ENCODE data around the gene ZNF263. TPM values are rescaled to one million over a fixed set of nuclear protein-coding genes. Genes with fewer than 3 reads are reported as not detected.

Gene ZNF263
- 10 to 100 TPM; 39.8 to 65.5 (median 51.6) TPM for polyA plus RNA-seq (ENCODE audit: low read depth in 6 of 6)

- H3K4me3 Mint-ChIP-seq, result peak within 1 kb of the TSS; percentile 88 to 98 (median 96)
- H3K4me1 Mint-ChIP-seq, result peaks cover 29 to 43% (median 32%) of the 10 kb centered on the region in 3 donors
- DNase-seq (peak; percentile 93), ATAC-seq (ENCODE audit: low read depth in 2 of 2) (peak; percentile 84 to 86)
- no peaks in the 10 kb centered on the region for H3K27me3 Mint-ChIP-seq
- peaks cover under 1 to 4% of the 10 kb centered on the region in 2 donors for H3K36me3 Mint-ChIP-seq
- peaks cover 0 to 4% (median 0%) of the 10 kb centered on the region in 7 donors for H3K9me3 Mint-ChIP-seq
- peak within 1 kb of the TSS; percentile 97 to 99 (median 99) for H3K27ac Mint-ChIP-seq
Measured at GRCh38 chr16:3282730-3283542, at the start of gene ZNF263. Gene ZNF263 (plus strand): TSS chr16:3283491. CDS start chr16:3283819, 328 bp downstream.

- peak overlapping the region; percentile 90 to 99 (median 98) for H3K27ac Mint-ChIP-seq
- ATAC-seq (ENCODE audit: low read depth in 2 of 2) (no peak), DNase-seq (no peak)
- peaks cover 0 to 18% (median 9%) of the 10 kb centered on the region in 7 donors for H3K9me3 Mint-ChIP-seq
- H3K4me1 Mint-ChIP-seq, result peaks cover 23 to 29% (median 26%) of the 10 kb centered on the region in 3 donors
- no peaks in the 10 kb centered on the region for H3K27me3 Mint-ChIP-seq
- peak overlapping the region; percentile 92 to 98 (median 97) for H3K4me3 Mint-ChIP-seq
- H3K36me3 Mint-ChIP-seq, result peaks cover 25 to 32% of the 10 kb centered on the region in 2 donors
Measured at GRCh38 chr16:3234543-3234856, 48.8 kb upstream of the ZNF263 start.

- Mint-ChIP-seq H3K9me3 (peaks cover 0 to 16% (median 8%) of the 10 kb centered on the region in 7 donors), H3K4me3 (peak within 1 kb of the TSS; percentile 92 to 98 (median 97)), H3K27ac (peak within 1 kb of the TSS; percentile 95 to 99 (median 98)), H3K4me1 (peaks cover 23 to 29% (median 26%) of the 10 kb centered on the region in 3 donors), H3K27me3 (peaks cover 0 to 3% (median 0%) of the 10 kb centered on the region in 3 donors), H3K36me3 (peaks cover 23 to 28% of the 10 kb centered on the region in 2 donors)
- DNase-seq, result peak; percentile 93
- ATAC-seq (ENCODE audit: low read depth in 2 of 2), result peak; percentile 92
Measured at GRCh38 chr16:3234857-3235561, 48.3 kb upstream of the ZNF263 start, which contains the start of gene ZNF200. Gene ZNF200 (minus strand): TSS chr16:3235158. CDS start chr16:3233755, 1,403 bp downstream.

- Mint-ChIP-seq H3K36me3 (peaks cover 12 to 18% of the 10 kb centered on the region in 2 donors), H3K27me3 (peaks cover 0 to 11% (median 0%) of the 10 kb centered on the region in 3 donors), H3K4me3 (peak overlapping the region; percentile 58 to 85 (median 80)), H3K27ac (peak overlapping the region; percentile 69 to 96 (median 83)), H3K9me3 (peaks cover 0 to 5% (median 2%) of the 10 kb centered on the region in 7 donors), H3K4me1 (peaks cover 23 to 29% (median 26%) of the 10 kb centered on the region in 3 donors)
- DNase-seq, result no peak
- ATAC-seq (ENCODE audit: low read depth in 2 of 2), result no peak
Measured at GRCh38 chr16:3235856-3236669, 47.2 kb upstream of the ZNF263 start.

GRCh38 chr16:3241761-3242160, 41.5 kb upstream of the ZNF263 start:
- Mint-ChIP-seq H3K27me3 (peaks cover 4 to 47% (median 34%) of the 10 kb centered on the region in 3 donors), H3K27ac (no peak overlapping the region), H3K36me3 (no peaks in the 10 kb centered on the region), H3K9me3 (peaks cover 0 to 3% (median 0%) of the 10 kb centered on the region in 7 donors), H3K4me1 (no peaks in the 10 kb centered on the region), H3K4me3 (no peak overlapping the region)
- ATAC-seq (ENCODE audit: low read depth in 2 of 2) (no peak), DNase-seq (no peak)

- ATAC-seq (ENCODE audit: low read depth in 2 of 2) (no peak), DNase-seq (no peak)
- Mint-ChIP-seq H3K4me1 (no peaks in the 10 kb centered on the region), H3K9me3 (no peaks in the 10 kb centered on the region), H3K4me3 (no peak overlapping the region), H3K36me3 (no peaks in the 10 kb centered on the region), H3K27ac (no peak overlapping the region), H3K27me3 (peaks cover 4 to 56% (median 40%) of the 10 kb centered on the region in 3 donors)
Measured at GRCh38 chr16:3242709-3243108, 40.6 kb upstream of the ZNF263 start.

GRCh38 chr16:3243882-3244281, 39.4 kb upstream of the ZNF263 start:
- Mint-ChIP-seq H3K36me3 (no peaks in the 10 kb centered on the region), H3K27me3 (peaks cover 4 to 64% (median 45%) of the 10 kb centered on the region in 3 donors), H3K4me1 (no peaks in the 10 kb centered on the region), H3K9me3 (no peaks in the 10 kb centered on the region), H3K27ac (no peak overlapping the region), H3K4me3 (peak overlapping the region in 1 of 8 donors; percentile 57)
- DNase-seq (no peak), ATAC-seq (ENCODE audit: low read depth in 2 of 2) (no peak)

- Mint-ChIP-seq H3K27ac (no peak overlapping the region), H3K36me3 (no peaks in the 10 kb centered on the region), H3K4me1 (no peaks in the 10 kb centered on the region), H3K27me3 (peaks cover 5 to 73% (median 51%) of the 10 kb centered on the region in 3 donors), H3K4me3 (no peak overlapping the region), H3K9me3 (no peaks in the 10 kb centered on the region)
- no peak for DNase-seq
- ATAC-seq (ENCODE audit: low read depth in 2 of 2), result no peak
Measured at GRCh38 chr16:3246002-3246401, 37.3 kb upstream of the ZNF263 start.

GRCh38 chr16:3246876-3247275, 36.4 kb upstream of the ZNF263 start:
- no peaks in the 10 kb centered on the region for H3K9me3 Mint-ChIP-seq

GRCh38 chr16:3248596-3248995, 34.7 kb upstream of the ZNF263 start:
- H3K27me3 Mint-ChIP-seq, result peaks cover 8 to 69% (median 50%) of the 10 kb centered on the region in 3 donors
- H3K36me3 Mint-ChIP-seq, result no peaks in the 10 kb centered on the region
- no peak for ATAC-seq (ENCODE audit: low read depth in 2 of 2)
- no peak for DNase-seq
- H3K4me1 Mint-ChIP-seq, result no peaks in the 10 kb centered on the region
- no peaks in the 10 kb centered on the region for H3K9me3 Mint-ChIP-seq
- H3K4me3 Mint-ChIP-seq, result peak overlapping the region in 1 of 8 donors; percentile 25
- H3K27ac Mint-ChIP-seq, result no peak overlapping the region

More at GRCh38 chr16:3246876-3247275, 36.4 kb upstream of the ZNF263 start:
- H3K27ac Mint-ChIP-seq, result no peak overlapping the region
- no peaks in the 10 kb centered on the region for H3K4me1 Mint-ChIP-seq
- DNase-seq (no peak), ATAC-seq (ENCODE audit: low read depth in 2 of 2) (no peak)
- no peak overlapping the region for H3K4me3 Mint-ChIP-seq
- H3K27me3 Mint-ChIP-seq, result peaks cover 8 to 75% (median 60%) of the 10 kb centered on the region in 3 donors
- H3K36me3 Mint-ChIP-seq, result no peaks in the 10 kb centered on the region

GRCh38 chr16:3249020-3249419, 34.3 kb upstream of the ZNF263 start:
- ATAC-seq (ENCODE audit: low read depth in 2 of 2) (no peak), DNase-seq (no peak)
- H3K4me1 Mint-ChIP-seq, result no peaks in the 10 kb centered on the region
- H3K36me3 Mint-ChIP-seq, result no peaks in the 10 kb centered on the region
- no peak overlapping the region for H3K27ac Mint-ChIP-seq
- no peaks in the 10 kb centered on the region for H3K9me3 Mint-ChIP-seq
- H3K27me3 Mint-ChIP-seq, result peaks cover 7 to 66% (median 46%) of the 10 kb centered on the region in 3 donors
- peak overlapping the region in 1 of 8 donors; percentile 25 for H3K4me3 Mint-ChIP-seq

GRCh38 chr16:3249451-3249850, 33.8 kb upstream of the ZNF263 start:
- DNase-seq (no peak), ATAC-seq (ENCODE audit: low read depth in 2 of 2) (no peak)
- H3K36me3 Mint-ChIP-seq, result no peaks in the 10 kb centered on the region
- H3K9me3 Mint-ChIP-seq, result no peaks in the 10 kb centered on the region
- H3K4me1 Mint-ChIP-seq, result no peaks in the 10 kb centered on the region
- H3K27ac Mint-ChIP-seq, result no peak overlapping the region
- peaks cover 4 to 62% (median 42%) of the 10 kb centered on the region in 3 donors for H3K27me3 Mint-ChIP-seq
- H3K4me3 Mint-ChIP-seq, result no peak overlapping the region

GRCh38 chr16:3252967-3253366, 30.3 kb upstream of the ZNF263 start:
- DNase-seq (no peak), ATAC-seq (ENCODE audit: low read depth in 2 of 2) (no peak)
- H3K27me3 Mint-ChIP-seq, result peaks cover 8 to 61% (median 23%) of the 10 kb centered on the region in 3 donors
- H3K4me3 Mint-ChIP-seq, result no peak overlapping the region
- H3K9me3 Mint-ChIP-seq, result no peaks in the 10 kb centered on the region
- H3K4me1 Mint-ChIP-seq, result no peaks in the 10 kb centered on the region
- no peaks in the 10 kb centered on the region for H3K36me3 Mint-ChIP-seq
- H3K27ac Mint-ChIP-seq, result no peak overlapping the region
